PC-3 (cell line): ENCODE results near the gene ACLY.

Experiments
- EZH2phosphoT487 ChIP-seq: fragments of 300-600 bp; sonication (generic); IDR thresholded peaks from 2 replicates; pipeline ENCODE4 v1.6.1; 2018; ENCODE audit warnings: mild to moderate bottlenecking, antibody characterized with exemption, low read length, borderline replicate concordance
- TF ChIP-seq, protein P1 (sequence below): fragments of 300-600 bp; sonication (generic); conservative IDR thresholded peaks from 2 replicates; pipeline ENCODE4 v1.5.1; 2017; ENCODE audit warnings: antibody characterized with exemption, low read depth, mild to moderate bottlenecking, low read length

DNA sequence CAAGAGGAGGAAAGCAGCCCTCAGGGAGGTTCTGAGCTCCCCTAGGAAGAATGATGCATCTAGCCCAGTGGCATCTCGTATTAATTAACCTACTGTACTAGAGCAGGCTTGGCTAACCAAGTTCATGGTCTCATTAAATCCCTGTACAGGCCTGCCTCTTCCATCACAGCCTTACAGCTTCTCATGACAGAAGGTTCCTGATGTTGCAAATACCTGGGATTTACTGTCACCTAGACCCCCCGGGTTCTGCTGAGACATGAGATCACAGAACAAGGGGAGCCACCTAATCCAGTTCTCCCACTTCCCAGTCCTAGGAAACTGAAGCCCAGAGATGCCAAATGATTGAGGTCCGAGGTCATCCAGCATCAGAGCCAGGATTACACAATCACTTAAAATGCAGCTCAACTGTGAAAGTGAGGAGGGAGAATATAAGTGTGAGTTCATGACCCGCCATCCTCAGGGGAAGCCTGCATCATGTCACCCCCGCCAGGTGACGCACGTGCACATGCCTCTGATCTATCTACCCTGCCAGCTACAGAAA, 23.9 kb downstream of the ACLY start:
- TF ChIP-seq, protein P1, sequence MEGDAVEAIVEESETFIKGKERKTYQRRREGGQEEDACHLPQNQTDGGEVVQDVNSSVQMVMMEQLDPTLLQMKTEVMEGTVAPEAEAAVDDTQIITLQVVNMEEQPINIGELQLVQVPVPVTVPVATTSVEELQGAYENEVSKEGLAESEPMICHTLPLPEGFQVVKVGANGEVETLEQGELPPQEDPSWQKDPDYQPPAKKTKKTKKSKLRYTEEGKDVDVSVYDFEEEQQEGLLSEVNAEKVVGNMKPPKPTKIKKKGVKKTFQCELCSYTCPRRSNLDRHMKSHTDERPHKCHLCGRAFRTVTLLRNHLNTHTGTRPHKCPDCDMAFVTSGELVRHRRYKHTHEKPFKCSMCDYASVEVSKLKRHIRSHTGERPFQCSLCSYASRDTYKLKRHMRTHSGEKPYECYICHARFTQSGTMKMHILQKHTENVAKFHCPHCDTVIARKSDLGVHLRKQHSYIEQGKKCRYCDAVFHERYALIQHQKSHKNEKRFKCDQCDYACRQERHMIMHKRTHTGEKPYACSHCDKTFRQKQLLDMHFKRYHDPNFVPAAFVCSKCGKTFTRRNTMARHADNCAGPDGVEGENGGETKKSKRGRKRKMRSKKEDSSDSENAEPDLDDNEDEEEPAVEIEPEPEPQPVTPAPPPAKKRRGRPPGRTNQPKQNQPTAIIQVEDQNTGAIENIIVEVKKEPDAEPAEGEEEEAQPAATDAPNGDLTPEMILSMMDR, result no peak
- no peak for TF ChIP-seq EZH2phosphoT487
